GM21786 (cell line): ENCODE measurements around the gene PERCC1.

Experiments
- ATAC-seq: cut with Tn5 transposase; IDR thresholded peaks from one replicate; pipeline ENCODE4 v1.9.1; 2021; ENCODE audit not compliant: unreplicated experiment

Gene PERCC1

DNA sequence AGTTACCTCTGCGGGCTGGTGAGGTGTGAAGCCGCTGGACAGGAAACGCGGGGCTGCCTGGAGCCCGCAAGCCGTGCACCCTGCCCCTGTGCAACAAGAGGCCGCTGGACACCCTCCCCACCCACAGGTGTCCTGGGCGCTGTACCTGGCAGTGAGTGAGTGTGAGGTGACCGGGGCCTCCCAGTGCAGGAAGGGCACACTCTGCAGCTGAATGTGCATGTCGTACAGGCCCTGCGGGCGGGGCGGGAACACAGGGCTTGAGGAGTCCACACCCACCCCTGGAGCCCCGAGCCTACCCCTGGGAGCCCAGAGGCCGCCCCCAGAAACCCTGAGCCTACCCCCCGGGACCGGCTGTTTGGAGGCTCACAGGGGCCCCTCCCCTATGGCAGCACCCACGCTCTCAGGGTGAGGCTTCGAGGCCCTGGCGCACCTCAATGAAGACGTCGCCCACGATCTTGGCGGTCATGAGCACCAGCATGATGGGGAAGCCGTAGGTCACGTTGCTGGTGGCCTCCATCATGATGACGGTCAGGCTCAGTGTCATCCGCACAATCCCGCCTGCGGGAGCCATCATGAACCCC lies 17.7 kb downstream of the PERCC1 start:
- ATAC-seq, result no peak

DNA sequence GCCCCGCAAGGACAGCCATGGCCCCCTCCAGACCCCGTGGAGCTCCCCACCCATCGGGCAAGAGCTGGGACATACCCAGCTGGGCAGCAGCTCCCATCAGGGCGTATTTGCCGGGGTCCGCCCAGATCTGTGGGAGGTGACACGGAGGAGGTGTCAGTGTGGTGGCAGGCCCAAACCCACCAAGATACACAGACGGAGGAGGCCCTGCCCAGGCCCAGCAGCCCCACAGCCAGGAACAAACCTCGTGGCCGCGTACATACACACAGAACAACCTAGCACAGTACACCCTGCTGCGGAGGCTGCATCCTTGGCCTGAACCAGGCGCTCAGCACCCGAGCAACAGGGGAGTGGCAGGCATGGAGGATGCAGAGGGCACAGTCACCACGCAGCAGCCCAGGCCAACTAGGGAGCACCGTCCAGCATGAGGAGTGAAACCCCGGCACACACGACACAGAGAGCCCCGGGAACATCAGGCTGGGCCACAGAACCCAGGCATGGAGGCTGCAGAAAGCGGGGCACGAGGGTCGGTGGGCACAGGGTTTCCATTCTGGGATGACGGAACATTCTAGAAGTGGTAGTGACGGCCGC lies 18.4 kb downstream of the PERCC1 start:
- ATAC-seq, result no peak

DNA sequence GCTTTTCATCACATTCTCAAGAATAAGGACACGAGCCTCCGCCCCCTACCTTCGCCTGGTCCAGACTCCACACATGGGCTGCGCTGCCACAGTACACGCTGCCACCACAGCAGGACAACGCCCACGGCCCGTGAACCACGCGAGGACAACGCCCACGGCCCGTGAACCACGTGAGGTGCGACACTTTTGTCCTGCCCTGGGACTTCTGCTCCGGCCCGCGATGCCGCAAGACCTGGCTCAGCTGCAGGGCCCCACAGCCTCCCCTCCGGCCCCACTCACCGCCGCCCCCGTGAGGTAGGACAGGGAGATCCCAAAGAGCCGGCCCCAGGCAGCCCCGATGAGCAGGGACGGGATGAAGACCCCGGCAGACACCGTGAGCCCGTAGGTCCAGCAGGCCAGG lies 19.3 kb downstream of the PERCC1 start:
- ATAC-seq, result no peak

DNA sequence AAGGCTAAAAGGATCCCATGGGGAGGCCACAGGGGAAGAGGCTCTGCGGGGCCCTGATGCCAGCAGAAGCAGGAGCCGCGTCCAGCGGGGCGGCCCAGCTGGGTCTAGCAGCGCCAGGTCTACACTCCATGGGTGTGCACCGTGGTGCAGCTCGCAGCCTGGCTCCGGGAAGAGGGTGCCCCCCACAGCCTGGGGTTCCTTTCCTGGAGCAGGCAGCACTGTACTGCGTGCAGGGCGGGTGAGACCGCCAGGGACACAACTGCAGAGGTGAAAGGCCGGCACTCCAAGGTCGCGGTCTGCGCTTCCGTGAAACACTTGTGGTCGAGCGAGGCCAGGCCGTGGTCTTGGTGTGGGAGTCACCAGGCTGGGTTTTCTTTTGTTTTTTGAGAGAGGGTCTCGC lies 20.0 kb downstream of the PERCC1 start:
- no peak for ATAC-seq

DNA sequence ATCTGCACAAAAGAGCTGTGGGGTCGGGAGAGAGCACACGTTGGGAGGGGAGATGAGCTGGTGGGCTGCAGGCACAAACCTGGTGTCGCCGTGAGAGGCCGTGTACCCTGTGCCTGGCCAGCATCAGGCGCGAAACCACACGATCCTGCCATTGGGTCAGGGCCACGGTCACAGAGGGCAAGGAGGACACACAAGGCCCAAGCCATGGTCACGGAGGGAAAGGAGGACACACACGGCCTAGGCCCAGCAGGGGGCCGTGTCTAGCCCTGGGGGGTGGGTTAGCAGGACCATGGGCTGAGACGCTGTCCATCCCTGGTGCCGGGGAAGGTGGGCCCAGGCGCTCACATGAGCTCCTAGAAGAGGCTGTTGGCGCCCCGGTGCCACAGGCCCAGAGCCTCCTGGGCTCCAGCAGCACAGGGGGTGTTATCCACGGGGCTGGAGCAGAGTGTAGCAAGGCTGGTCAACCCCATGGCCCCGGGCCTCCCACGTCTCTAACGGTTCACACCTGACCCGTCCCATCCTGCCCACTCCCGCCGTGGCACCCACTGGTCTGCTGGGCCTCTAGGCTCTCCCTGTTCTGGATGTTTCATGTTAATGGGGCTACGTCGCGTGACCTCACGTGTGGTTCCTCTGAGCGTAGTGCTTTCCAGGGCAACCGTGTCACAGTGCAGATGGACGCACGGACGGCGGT lies 21.0 kb downstream of the PERCC1 start:
- ATAC-seq, result no peak

DNA sequence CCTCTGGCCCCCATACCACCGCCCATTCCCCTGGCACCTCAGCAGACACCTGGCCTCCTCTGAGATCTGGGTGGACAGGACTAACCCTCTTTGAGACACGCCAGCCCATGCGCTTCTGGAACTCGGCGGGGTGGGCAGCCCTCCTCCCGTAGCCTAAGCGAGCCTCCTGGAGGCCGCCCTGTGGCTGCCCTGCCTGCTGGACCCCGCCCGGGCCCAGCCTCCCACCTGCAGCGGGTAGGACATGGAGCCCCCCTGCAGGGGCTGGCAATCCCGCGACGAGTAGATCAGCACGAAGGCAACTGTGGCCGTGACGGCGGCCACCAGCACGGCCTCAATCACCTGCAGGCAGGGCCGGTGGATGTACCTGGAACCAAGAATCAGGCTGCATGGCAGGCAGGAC lies 21.7 kb downstream of the PERCC1 start:
- no peak for ATAC-seq

DNA sequence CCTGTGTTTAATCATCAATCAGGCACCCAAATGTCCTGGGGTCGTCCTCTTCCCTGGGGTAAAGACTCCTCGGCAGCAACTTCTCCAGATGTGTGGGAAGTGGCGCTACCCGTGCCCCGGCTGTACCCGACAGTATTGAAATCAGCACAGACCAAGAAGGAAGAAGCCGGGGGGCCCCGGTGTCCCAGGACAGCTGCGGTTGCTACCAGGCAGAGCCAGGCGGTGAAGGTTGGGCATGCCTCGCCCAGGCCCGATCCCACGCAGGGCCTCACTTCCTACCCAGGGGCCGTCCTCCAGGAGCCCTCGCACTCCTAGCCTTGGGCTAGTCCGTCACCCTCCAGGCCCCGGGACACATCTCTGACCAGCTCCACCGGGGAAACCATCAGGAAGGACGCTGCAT lies 22.4 kb downstream of the PERCC1 start:
- ATAC-seq, result no peak

DNA sequence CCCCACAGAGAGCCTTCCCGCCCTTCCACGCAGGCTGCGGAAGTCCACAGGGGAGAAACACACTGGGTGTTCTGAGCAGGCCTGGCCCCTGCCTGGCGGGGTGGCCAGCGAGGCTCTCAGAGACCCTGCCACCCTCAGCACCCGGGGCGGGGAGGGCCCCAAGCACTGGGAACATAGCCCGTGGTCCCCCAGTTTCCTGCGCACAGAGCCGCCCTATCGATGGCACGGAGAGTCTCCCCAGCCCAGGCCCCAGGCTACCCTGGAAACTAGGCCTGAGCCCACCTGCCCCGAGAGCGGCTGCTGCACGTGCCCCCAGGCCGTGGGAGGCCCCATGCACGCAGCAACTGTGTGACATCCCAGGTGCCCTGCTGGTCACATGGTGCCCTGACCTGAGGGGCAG lies 23.7 kb downstream of the PERCC1 start:
- no peak for ATAC-seq

DNA sequence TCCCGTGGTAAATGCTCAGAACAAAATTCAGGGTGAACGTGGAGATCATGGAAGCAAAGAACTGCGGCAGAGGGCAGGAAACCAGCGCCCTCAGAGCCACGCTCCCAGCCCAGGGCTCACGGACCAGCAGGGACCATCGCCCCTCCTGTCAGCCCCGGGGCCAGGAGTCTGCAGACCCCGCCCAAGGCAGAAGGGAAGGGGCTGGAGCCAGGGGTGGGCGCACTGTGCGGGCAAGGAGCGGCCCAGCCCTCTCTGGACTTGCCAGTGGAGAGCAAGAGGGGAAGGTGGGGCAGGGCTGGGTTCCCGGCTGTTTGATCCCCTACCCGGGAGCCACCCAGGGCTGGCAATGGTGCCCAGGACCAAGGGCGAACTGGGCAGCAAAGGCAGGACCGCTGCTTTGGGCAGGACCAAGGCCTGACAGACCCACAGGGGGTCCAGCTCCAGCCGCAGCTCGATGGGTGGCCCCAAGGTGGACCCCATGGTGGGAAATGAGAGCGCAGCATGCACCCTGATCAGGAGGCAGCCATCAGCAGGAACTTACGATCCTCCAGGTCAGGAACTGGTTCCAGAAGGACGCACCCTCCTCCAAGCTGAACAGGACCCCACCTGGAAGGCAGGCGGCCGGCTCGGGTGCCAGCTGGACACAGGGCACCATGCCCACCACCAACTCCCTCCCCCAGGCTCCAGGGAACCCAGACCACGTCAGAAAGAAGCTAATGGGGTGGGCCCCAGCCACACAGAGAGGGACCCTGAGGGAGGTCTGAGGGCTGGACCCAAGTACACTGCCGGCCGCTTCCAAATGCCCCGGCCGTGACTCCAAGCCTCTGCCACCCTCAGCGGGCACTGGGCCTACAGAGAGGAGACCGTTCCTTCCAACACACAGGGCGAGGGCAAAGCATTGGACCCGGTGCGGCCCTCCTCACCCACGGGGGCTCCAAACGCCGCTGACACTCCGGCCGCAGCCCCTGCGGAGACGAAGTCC lies 24.6 kb downstream of the PERCC1 start:
- ATAC-seq, result no peak

DNA sequence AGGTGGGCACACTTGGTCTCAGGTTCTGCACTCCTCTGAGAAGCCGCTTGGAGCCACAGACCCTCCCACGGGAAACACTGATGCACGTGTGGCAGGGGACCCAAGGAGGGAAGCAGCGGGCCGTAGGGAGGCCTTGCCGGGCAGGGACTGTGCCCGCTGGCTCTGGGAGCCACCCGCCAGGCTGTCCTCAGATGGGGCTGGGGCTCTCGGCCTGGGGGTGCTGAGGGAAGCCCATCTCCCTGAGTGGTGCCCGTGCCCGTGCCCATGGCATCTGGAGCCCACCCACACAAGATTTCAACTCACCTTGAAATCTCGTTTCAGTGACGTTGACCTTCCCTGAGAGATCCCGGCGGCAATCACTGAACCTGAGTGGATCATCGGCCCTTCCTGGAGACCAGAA lies 26.1 kb downstream of the PERCC1 start:
- no peak for ATAC-seq

DNA sequence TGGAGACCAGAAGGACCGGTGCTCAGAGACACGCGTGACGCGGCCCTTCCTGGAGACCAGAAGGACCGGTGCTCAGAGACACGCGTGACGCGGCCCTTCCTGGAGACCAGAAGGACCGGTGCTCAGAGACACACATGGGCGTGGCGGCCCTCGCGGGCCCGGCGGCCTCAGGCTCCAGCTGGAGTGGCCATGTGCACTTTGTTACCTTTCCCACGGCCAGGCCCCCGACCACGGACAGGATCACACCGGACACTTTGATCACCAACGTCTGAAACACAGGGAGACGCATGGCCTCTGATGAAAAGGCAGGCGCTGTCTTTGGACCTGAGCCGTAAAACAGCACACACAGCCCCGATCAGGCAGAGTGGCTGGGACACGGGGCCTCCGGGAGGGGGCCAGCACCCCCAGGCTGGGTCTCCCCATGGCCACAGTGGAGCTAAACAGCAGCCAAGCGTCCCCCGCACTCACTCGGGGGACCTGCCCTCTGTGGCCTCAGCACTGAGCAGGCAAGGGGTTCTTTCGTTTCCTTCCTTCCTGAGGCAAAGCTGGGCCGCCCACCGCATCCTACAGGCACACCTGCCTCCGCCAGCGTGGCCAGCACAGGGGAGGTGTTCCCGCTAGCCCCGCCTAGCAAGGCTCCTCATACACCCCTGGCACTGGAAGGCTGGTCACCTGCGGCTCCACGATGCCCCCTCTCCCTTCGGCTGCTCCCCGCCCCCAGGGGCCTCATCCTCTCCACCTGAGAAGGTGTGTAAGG lies 26.8 kb downstream of the PERCC1 start:
- no peak for ATAC-seq

DNA sequence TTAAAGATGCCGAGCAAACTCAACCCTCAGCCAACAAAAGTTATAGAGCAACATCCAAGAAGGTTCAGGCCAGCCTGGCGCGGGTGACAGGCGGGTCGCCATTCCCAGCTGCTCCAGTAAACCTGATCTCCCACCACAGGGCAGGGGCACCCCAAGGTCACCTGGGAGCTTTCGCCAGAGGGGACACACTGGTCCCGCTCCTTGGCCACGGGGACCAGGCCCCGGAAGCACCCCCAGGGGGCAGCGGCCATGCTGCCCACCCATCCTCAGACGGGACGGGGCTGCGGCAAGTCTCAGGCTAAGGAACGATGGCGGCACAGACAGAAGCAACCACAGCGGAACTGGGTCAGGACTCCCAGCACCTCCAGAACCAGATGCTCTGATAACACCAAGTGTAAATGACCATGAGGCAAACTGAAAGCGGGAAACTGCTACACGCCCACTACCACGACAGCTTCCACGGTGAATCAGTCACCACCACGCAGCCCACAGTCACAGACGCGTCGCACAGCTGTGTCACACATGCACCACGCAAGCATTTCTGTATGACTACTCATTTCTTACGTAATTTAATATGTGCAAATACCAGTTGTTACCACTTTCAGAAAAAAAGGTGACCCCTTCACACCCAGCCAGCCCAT lies 27.6 kb downstream of the PERCC1 start:
- no peak for ATAC-seq

DNA sequence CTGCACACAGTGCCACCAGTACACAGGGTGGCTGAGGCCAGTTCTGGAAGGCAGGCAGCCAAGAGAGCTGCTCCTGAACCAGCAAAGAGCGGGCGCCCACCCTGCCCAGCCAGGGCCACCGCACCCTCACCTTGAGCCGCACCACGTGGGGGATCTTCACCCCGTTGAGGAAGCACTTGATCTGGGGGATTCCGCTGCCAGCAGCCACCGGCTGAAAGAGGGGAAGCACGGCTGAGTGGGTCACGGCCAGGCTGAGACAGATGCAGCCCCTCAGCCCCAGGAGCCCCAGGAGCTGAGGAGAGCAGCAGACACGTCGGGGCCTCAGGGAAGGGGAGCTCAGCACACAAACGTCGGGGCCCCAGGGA lies 28.1 kb downstream of the PERCC1 start:
- no peak for ATAC-seq

DNA sequence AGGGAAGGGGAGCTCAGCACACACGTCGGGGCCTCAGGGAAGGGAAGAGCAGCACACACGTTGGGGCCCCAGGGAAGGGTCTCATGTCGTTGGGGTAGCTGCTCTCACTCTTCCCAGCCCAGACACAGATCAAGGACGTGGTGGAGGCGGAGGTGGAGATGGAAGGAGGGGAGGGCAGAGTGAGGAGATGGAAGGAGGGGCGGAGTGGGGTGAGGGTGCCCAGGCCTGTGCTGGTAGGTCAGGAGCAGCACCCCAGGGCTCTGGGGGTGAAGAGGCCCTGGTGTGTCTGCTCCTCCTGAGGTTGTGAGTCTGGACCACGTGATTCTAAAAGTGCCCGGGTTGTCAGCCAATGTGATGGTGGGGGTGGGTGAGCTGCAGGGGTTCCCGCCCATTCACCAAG lies 29.1 kb downstream of the PERCC1 start:
- no peak for ATAC-seq

DNA sequence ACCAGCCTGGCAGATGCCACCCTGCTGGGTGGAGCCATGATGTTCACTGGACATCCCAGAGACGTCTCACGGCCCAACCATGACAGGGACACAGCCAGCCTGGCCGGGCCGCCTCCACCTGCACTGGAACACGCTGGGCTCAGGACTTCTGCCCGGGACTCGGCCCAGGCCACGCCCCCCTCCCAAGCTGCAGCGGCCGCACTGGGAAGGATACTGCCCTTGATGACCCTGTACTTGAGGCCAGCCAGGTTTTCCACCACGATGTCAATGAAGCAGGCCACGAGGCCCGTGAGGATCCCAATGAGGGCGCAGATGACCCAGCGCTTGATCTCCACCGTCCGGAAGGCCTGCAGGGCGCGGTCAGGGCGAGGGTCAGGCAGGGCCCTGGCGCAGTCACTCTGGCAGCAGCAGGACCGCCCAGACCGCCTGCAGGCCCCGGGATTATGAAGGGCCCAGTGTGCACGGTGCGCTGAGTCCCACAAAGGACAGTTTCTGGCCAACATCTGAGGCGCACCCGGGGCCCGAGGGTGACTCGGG lies 29.8 kb downstream of the PERCC1 start:
- ATAC-seq, result no peak

DNA sequence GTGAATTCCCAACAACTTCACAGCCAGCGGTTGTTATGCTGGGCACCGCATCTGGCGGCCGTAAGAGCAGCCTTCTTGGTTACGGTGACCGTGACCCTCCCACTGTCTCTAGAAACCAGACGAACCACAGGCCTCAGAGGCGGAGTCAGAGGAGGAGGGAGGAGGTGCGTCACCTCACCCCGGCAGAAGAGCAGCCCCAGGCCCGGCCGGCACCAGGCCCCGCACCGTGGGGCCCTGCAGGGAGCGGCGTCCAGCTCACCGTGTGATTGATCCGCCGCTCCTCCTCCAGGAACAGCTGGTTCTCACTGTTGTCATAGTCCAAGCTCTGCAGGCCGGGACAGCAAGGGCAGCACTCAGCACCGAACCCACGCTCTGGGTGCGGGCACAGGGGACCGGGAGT lies 30.3 kb downstream of the PERCC1 start:
- no peak for ATAC-seq

DNA sequence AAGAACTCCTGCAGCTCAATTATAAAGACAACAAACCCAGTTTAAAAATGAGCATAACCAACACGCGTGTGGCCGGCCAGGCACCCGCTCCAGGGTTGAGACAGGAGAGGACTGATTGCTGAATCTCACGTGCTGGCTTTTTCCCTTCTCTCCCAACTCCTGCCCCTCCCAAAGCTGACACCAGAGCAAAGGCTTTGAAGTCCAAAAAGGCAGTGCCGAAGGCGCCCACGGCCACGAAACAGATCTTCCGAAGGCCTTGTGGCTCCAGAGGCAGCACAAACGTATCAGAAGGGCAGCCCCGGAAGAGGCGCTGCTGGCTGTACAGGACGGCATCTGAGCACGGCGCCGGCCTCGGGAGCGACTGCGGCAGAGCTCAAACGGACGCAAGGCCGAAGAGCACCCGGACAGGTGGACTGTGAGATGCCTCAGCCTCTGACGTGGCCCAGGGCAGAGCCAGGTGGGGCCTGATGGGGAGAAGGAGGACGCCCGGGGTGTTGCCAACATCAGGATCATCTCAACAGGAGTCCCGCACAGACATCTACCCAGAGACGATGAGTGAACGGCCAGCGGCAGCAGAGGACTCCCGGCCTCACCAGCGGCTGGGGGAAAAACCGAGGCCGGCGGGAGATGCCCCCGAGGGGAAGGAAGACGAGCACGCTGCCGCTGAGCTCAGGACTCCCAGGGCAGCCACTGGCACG lies 33.5 kb downstream of the PERCC1 start:
- ATAC-seq, result no peak

DNA sequence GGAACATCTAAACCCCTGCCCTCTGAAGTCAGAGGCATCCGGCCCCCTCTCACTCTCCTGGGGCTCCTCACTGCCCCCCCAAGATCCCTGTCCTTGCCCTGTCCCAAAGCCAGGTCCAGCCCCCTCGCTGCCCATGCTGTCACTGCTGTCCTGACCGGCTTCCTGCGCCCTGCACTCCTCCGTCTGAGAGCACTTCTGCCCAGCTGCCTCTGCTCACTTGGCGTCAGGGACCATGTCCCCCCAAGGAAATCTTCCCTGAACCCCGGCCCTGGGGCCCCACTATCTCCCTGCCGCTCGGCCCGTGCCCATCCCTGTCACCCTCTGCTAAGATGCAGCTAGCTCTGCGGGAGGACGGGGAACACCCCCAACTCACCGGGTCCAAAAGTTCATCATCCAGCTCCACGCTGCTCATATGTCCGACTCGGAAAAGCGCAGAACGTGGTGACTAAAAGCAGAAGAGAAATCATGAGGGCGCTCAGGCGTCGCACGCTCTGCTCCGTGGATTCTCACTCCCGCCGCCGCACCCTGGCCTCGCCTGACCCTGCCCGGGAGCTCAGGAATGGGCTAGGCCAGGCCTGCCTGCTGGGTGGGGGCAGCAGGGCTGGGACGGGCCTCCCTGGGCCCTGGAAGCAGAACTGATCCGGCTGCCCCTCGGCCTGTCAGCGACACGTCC lies 34.2 kb downstream of the PERCC1 start:
- no peak for ATAC-seq

DNA sequence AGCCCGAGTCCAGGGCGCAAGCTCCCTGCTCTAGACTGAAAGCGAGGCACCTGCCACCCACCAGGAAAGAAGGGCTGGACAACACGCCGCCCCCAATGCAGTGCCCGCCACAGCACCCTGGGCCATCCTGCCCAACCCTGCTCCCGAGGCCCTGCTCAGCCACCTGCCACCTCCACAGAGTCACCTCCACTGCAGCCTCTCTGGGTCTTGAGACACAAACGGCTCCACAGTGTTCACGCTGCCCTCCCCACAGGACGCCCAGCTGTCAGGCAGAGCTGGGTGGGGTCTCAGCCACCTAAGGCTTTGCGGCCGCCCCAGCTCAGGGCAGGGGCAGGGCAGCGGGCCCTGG lies 34.7 kb downstream of the PERCC1 start:
- ATAC-seq, result no peak
